CD4-positive, alpha-beta memory T cell (primary cell): ENCODE data around the gene EPHA6. TPM values are rescaled to one million over a fixed set of nuclear protein-coding genes. Genes with fewer than 3 reads are reported as not detected.
A peak's percentile ranks its signal among the peaks of the same experiment; 100 is the strongest.

Experiments
- CTCF ChIA-PET: fragments of 350-600 bp; sonication (Branson Sonifier 250); formaldehyde crosslinking; loops from one replicate; lab custom pipeline; 2021; ENCODE audit warnings: inconsistent platforms; ENCODE audit not compliant: partially characterized antibody; lab: Charles Lee
- POLR2A ChIA-PET: fragments of 350-600 bp; sonication (Branson Sonifier 250); formaldehyde crosslinking; loops from one replicate; lab custom pipeline; 2021; ENCODE audit not compliant: partially characterized antibody; lab: Charles Lee
- DNase-seq, 5 donors: peaks; one replicate each; pipeline versions ENCODE4 v3.0.0 to v3.0.0-alpha.2; 2020 to 2022; ENCODE audit warnings: mixed read lengths in 1 of 5
- H3K27ac ChIP-seq: one replicate; pipeline ENCODE4 v1.7.0; 2013; ENCODE audit warnings: low read depth, low read length
- H3K27me3 ChIP-seq: 2 replicates; pipeline ENCODE4 v1.7.0; 2013; ENCODE audit warnings: mild to moderate bottlenecking, low read length, moderate library complexity; ENCODE audit not compliant: insufficient read depth
- H3K36me3 ChIP-seq: 2 replicates; pipeline ENCODE4 v1.7.0; 2013; ENCODE audit warnings: mild to moderate bottlenecking, low read length, moderate library complexity; ENCODE audit not compliant: insufficient read depth
- H3K4me1 ChIP-seq: 2 replicates; pipeline ENCODE4 v1.7.0; 2013; ENCODE audit warnings: mild to moderate bottlenecking, low read length, moderate library complexity; ENCODE audit not compliant: insufficient read depth
- H3K4me3 ChIP-seq, 2 donors: one replicate each; pipeline ENCODE4 v1.7.0; 2013; ENCODE audit warnings: low read length in 2 of 2, mild to moderate bottlenecking in 1 of 2
- H3K9me3 ChIP-seq, 2 donors: one replicate each; pipeline ENCODE4 v1.7.0; 2013; ENCODE audit warnings: low read length in 2 of 2, control low read depth in 1 of 2; ENCODE audit not compliant: control insufficient read depth in 1 of 2
- H3K27ac Mint-ChIP-seq, 7 donors: one replicate each; pipeline ENCODE4 v1.8.0; 2020 to 2021; ENCODE audit warnings: mixed read lengths in 7 of 7, mild to moderate bottlenecking in 6 of 7, inconsistent platforms in 3 of 7, moderate library complexity in 3 of 7
- H3K27me3 Mint-ChIP-seq, 2 donors: one replicate each; pipeline ENCODE4 v1.8.0; 2020 to 2021; ENCODE audit warnings: mixed read lengths in 2 of 2
- H3K36me3 Mint-ChIP-seq, 2 donors: one replicate each; pipeline ENCODE4 v1.8.0; 2020 to 2021; ENCODE audit warnings: mixed read lengths in 2 of 2, inconsistent platforms in 1 of 2, mild to moderate bottlenecking in 1 of 2
- H3K4me1 Mint-ChIP-seq, 4 donors: one replicate each; pipeline ENCODE4 v1.8.0; 2020 to 2021; ENCODE audit warnings: mixed read lengths in 4 of 4, mild to moderate bottlenecking in 1 of 4
- H3K4me3 Mint-ChIP-seq, 8 donors: one replicate each; pipeline ENCODE4 v1.8.0; 2020 to 2021; ENCODE audit warnings: mixed read lengths in 8 of 8, mild to moderate bottlenecking in 7 of 8, moderate library complexity in 6 of 8, inconsistent platforms in 3 of 8
- H3K9me3 Mint-ChIP-seq, 8 donors: one replicate each; pipeline ENCODE4 v1.8.0; 2020 to 2021; ENCODE audit warnings: mixed read lengths in 8 of 8, mild to moderate bottlenecking in 5 of 8, inconsistent platforms in 3 of 8, moderate library complexity in 1 of 8
- intact Hi-C: fragments of 100-400 bp; cut with micrococcal nuclease; formaldehyde crosslinking; loops from one replicate; pipeline ENCODE4 v1.15.1; 2023
- polyA plus RNA-seq, 2 donors: library from polyadenylated mRNA; unstranded; fragments of 300-500 nt; fragmentation: Illumina TruSeq; gene quantifications; one replicate each; pipeline ENCODE4 v1.2.3, GENCODE V29; 2021
- total RNA-seq, 2 experiments: library from RNA; stranded (reverse); gene quantifications; one replicate each; pipeline ENCODE4 v1.2.3, GENCODE V29; 2021

EPHA6 gene
- total and polyA plus RNA-seq, 4 experiments from 2014 or later = not detected

DNA sequence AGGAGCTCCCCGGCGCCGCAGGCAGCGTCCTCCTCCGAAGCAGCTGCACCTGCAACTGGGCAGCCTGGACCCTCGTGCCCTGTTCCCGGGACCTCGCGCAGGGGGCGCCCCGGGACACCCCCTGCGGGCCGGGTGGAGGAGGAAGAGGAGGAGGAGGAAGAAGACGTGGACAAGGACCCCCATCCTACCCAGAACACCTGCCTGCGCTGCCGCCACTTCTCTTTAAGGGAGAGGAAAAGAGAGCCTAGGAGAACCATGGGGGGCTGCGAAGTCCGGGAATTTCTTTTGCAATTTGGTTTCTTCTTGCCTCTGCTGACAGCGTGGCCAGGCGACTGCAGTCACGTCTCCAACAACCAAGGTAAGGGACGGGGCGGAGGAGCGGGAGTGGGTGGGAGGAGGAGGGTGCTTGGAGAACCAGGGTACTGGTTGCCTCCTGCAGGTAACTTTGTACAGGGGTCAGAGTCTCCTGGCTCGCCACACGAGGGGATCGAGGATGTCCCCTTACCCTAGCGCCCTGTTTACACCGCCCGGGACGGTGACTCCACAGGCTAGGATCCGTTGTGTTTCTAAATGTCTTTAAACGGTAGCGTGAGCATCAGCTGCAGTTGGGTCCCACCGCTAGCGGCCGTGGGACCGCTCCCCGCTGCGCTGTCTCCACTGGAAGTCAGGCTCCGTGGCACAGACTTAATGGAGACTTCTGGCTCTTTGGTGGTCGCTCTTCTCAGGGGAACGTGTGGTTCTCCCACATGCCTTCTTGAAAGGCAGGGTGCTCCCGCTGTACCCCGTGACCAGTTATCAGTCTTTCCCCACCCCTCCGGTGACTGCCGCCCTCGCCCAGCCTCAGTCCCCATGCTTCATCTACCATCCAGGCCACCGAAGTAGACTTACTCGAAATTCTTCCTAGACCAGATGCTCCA is 515 bp downstream of the EPHA6 start:
- no peaks in the 10 kb centered on the region for H3K36me3 Mint-ChIP-seq
- peaks cover 9 to 18% (median 12%) of the 10 kb centered on the region in 4 donors for H3K4me1 Mint-ChIP-seq
- Histone ChIP-seq H3K27me3 (peaks cover 8% of the 10 kb centered on the region), H3K4me1 (peaks cover 7% of the 10 kb centered on the region), H3K4me3 (no peak overlapping the region), H3K36me3 (no peaks in the 10 kb centered on the region), H3K27ac (no peak overlapping the region), H3K9me3 (no peaks in the 10 kb centered on the region)
- H3K4me3 Mint-ChIP-seq = peak overlapping the region in 6 of 8 donors; percentile 3 to 51 (median 21)
- CTCF ChIA-PET = no interaction called here
- POLR2A ChIA-PET = no interaction called here
- intact Hi-C loops = no loop called here
- H3K27me3 Mint-ChIP-seq = peaks cover 20 to 24% of the 10 kb centered on the region in 2 donors
- DNase-seq = no peak
- peak overlapping the region in 1 of 7 donors; percentile 43 for H3K27ac Mint-ChIP-seq
- peaks cover 0 to 8% (median under 1%) of the 10 kb centered on the region in 8 donors for H3K9me3 Mint-ChIP-seq

DNA sequence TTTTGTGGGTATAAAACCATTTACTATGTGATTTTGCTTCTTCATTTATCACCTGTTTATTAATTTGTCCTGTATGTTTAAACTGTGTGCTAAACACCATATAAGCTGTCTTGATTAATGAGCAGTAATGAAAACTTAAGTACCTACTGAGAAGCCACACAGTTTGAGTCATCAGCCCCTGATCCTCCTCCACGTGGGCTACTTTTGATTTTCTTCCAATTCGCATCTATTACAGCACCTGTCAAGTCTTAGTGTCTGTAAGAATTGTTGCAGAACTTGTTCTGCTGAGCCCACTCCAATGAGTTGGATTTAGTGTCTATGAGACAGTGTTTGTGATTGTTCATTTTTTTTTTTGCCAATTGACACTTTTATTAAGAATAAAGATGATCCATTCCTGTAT is 16.8 kb downstream of the EPHA6 start:
- Mint-ChIP-seq H3K36me3 (no peaks in the 10 kb centered on the region), H3K27me3 (no peaks in the 10 kb centered on the region), H3K27ac (no peak overlapping the region), H3K9me3 (peaks cover 0 to 2% (median 0%) of the 10 kb centered on the region in 8 donors), H3K4me1 (no peaks in the 10 kb centered on the region), H3K4me3 (no peak overlapping the region)
- intact Hi-C loops = no loop called here
- Histone ChIP-seq H3K27ac (no peak overlapping the region), H3K9me3 (no peaks in the 10 kb centered on the region), H3K36me3 (no peaks in the 10 kb centered on the region), H3K4me1 (no peaks in the 10 kb centered on the region), H3K27me3 (no peaks in the 10 kb centered on the region), H3K4me3 (no peak overlapping the region)
- ChIA-PET POLR2A (no interaction called here), CTCF (no interaction called here)
- DNase-seq = no peak

DNA sequence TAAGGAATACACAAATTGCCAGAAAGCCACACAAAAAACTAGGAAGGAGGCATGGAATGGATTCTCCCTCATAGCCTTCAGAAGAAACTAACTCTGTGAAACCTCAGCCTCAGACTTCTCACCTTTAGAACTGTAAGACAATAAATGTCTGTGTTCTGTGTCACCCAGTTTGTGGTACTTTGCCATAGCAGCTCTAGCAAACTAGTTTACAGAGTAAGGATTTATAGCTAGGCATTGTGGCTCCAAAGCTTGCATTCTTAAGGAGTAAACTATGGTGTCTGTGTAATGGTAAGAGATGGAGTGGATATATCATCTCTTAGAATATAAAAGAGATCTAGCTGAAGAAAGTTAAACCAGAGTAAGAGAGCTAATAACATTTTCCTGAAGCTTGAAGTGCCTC is 18.9 kb downstream of the EPHA6 start:
- ChIA-PET CTCF (no interaction called here), POLR2A (no interaction called here)
- Histone ChIP-seq H3K27me3 (no peaks in the 10 kb centered on the region), H3K4me1 (no peaks in the 10 kb centered on the region), H3K9me3 (no peaks in the 10 kb centered on the region), H3K36me3 (no peaks in the 10 kb centered on the region), H3K4me3 (no peak overlapping the region), H3K27ac (no peak overlapping the region)
- peaks cover 0 to 2% (median 0%) of the 10 kb centered on the region in 8 donors for H3K9me3 Mint-ChIP-seq
- H3K27ac Mint-ChIP-seq = no peak overlapping the region
- no peak overlapping the region for H3K4me3 Mint-ChIP-seq
- no peak for DNase-seq
- H3K27me3 Mint-ChIP-seq = no peaks in the 10 kb centered on the region
- H3K36me3 Mint-ChIP-seq = no peaks in the 10 kb centered on the region
- no peaks in the 10 kb centered on the region for H3K4me1 Mint-ChIP-seq
- intact Hi-C loops = no loop called here

DNA sequence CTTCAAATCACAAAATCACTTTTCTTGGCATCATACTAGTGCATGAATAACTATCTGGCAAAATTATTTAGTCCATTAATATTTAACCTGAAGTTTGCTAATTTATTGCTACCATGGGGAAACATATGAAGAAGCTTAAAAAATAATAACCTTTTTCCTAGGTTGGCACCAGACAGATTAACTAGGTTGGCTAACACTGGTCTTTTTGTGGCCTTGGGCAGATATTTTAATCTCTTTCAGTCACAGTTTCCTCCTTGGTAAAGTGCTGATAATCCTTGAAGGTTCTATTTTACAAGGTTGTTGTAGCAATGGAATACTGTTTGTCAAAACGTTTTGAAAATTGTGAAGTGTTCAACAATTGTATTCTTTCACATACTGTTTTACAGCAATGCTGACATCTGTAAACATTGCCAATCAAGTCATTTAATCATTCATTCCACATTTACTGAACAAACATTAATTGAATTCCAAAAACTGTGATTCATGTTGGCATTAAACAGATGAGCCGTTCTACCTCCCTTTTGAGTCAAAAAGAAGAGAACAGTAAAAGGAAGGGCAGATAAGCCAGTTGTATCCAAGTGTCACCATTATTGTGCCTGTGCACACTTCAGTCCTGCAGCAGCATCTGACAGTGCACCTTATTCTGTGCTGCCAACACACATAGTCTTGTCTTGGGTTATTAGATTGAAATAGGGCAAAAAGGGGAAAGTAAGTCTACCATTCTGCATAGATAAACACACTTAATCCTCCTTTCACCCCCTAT is 21.9 kb downstream of the EPHA6 start:
- H3K4me3 ChIP-seq = no peak overlapping the region
- DNase-seq = no peak
- Mint-ChIP-seq H3K9me3 (peaks cover 0 to 2% (median 0%) of the 10 kb centered on the region in 8 donors), H3K27ac (no peak overlapping the region), H3K27me3 (no peaks in the 10 kb centered on the region), H3K4me1 (no peaks in the 10 kb centered on the region), H3K4me3 (no peak overlapping the region), H3K36me3 (no peaks in the 10 kb centered on the region)
- no peaks in the 10 kb centered on the region for H3K4me1 ChIP-seq
- H3K27me3 ChIP-seq = no peaks in the 10 kb centered on the region
- no peaks in the 10 kb centered on the region for H3K9me3 ChIP-seq
- intact Hi-C loops = no loop called here
- ChIA-PET POLR2A (no interaction called here), CTCF (no interaction called here)
- H3K27ac ChIP-seq = no peak overlapping the region
- no peaks in the 10 kb centered on the region for H3K36me3 ChIP-seq

DNA sequence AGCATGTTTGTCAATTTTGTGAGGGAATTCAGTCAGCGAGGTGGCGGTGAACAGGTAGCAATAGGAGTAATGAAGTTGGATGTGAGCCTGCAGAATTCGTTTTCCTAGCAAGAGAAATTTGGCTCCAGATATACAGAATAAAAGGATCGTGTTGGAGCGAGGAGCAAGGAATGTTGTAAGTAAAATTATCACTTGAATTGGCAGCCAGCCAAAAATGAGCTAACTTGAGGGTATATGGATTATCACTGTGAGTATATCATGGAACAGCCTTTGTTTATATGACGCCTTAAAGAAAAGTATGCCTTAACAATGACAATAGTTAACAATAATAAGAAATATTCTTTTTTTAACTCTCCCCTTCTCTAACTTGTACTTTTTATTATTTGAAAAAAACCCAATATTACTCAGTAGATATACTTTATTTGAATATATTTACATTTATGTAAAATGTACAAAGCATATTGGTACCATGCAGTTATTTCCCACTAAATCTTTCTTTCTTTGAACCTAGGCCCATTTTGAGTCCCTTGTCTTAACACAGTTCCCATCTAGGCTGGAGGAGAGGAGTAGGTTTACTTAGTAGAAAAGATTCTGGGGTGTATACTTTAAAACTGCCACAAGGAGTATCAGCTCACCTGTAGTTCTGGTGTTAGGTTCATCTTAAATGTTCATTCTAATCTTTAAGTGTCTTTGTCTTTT is 29.3 kb downstream of the EPHA6 start:
- peaks cover 0 to 2% (median 0%) of the 10 kb centered on the region in 8 donors for H3K9me3 Mint-ChIP-seq
- no peaks in the 10 kb centered on the region for H3K4me1 Mint-ChIP-seq
- Histone ChIP-seq H3K27me3 (no peaks in the 10 kb centered on the region), H3K4me3 (no peak overlapping the region), H3K4me1 (no peaks in the 10 kb centered on the region), H3K27ac (no peak overlapping the region), H3K36me3 (no peaks in the 10 kb centered on the region), H3K9me3 (no peaks in the 10 kb centered on the region)
- no peak overlapping the region for H3K27ac Mint-ChIP-seq
- intact Hi-C loops = no loop called here
- ChIA-PET POLR2A (no interaction called here), CTCF (no interaction called here)
- DNase-seq = no peak
- no peaks in the 10 kb centered on the region for H3K36me3 Mint-ChIP-seq
- no peak overlapping the region for H3K4me3 Mint-ChIP-seq
- no peaks in the 10 kb centered on the region for H3K27me3 Mint-ChIP-seq

DNA sequence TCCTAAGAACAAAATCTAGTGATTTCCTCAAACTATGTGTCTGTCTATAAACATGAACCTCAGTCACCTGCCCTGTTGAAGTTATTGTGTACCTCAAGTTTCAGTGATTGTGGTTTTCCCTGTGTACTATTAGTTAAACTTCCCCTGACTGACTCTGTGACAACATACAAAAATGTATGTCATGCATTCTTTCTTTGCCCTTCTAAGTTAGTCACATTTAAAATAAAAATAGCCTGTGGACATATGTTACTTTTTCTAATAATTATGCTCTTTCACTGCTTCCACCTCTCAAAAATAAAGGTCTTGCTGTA is 29.8 kb downstream of the EPHA6 start:
- Histone ChIP-seq H3K4me1 (no peaks in the 10 kb centered on the region), H3K9me3 (no peaks in the 10 kb centered on the region), H3K4me3 (no peak overlapping the region), H3K36me3 (no peaks in the 10 kb centered on the region), H3K27me3 (no peaks in the 10 kb centered on the region), H3K27ac (no peak overlapping the region)
- Mint-ChIP-seq H3K36me3 (no peaks in the 10 kb centered on the region), H3K9me3 (peaks cover 0 to 2% (median 0%) of the 10 kb centered on the region in 8 donors), H3K4me1 (no peaks in the 10 kb centered on the region), H3K4me3 (no peak overlapping the region), H3K27me3 (no peaks in the 10 kb centered on the region), H3K27ac (no peak overlapping the region)
- ChIA-PET POLR2A (no interaction called here), CTCF (no interaction called here)
- intact Hi-C loops = no loop called here
- DNase-seq = no peak

DNA sequence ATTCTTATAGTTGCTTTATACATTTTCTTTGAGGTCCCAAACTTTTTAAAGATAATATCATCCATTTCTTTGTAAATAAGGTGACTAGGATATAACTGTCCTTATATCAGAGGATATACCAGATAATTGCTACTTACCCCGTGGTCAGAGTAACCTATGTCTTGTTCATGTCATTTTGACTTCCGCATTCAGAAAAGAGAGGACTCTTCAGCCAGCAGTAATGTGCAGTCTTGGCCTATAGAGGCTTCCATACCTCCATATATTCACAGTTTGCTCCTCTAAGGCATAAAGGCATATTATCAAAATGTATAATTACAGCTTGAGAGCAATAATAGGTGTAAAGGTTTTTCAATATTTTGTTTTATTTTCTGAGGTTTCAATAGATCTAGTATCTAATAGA is 38.5 kb downstream of the EPHA6 start:
- no peaks in the 10 kb centered on the region for H3K9me3 ChIP-seq
- intact Hi-C loops = no loop called here
- H3K27ac ChIP-seq = no peak overlapping the region
- Mint-ChIP-seq H3K4me3 (no peak overlapping the region), H3K4me1 (no peaks in the 10 kb centered on the region), H3K9me3 (peaks cover 0 to 2% (median 0%) of the 10 kb centered on the region in 8 donors), H3K27ac (no peak overlapping the region), H3K36me3 (no peaks in the 10 kb centered on the region), H3K27me3 (no peaks in the 10 kb centered on the region)
- no peak overlapping the region for H3K4me3 ChIP-seq
- DNase-seq = no peak
- no peaks in the 10 kb centered on the region for H3K27me3 ChIP-seq
- no peaks in the 10 kb centered on the region for H3K4me1 ChIP-seq
- no peaks in the 10 kb centered on the region for H3K36me3 ChIP-seq
- POLR2A ChIA-PET = no interaction called here
- CTCF ChIA-PET = interaction anchor here (0.7 kb wide), 1 partner anchor 1187 kb away, joined by 3 read pairs; no protein-coding TSS in a partner anchor
